ENCODE data around the gene CDAN1. TPM values are rescaled to one million over a fixed set of nuclear protein-coding genes. Genes with fewer than 3 reads are reported as not detected.
"Not testable (repeated sequence)": the region's sequence is repeated elsewhere in the genome, so short reads cannot be mapped to it uniquely, and the experiment has no call there.

CDAN1 gene
- total RNA-seq, 3 donors from 2014 or later, result 9.2 to 22.5 (median 11.7) TPM

- no peaks in the 10 kb centered on the region for H3K36me3 ChIP-seq (ENCODE audit: low read depth)
- TF ChIP-seq CTCF (IDR thresholded peaks at IDR 0.05), result no peak
- H3K4me1 ChIP-seq (ENCODE audit: low read depth), result no peaks in the 10 kb centered on the region
- H3K9me3 ChIP-seq, result no peaks in the 10 kb centered on the region
- H3K4me3 ChIP-seq, result no peak overlapping the region
- DNase-seq (no peak), ATAC-seq (no peak)
- intact Hi-C loops (cut with DNase I, micrococcal nuclease), result no loop called here
Observed at GRCh38 chr15:42691770-42692169, 45.2 kb downstream of the CDAN1 start.

GRCh38 chr15:42691308-42691707 lies 45.6 kb downstream of the CDAN1 start:
- no peaks in the 10 kb centered on the region for H3K9me3 ChIP-seq
- no peak overlapping the region for H3K4me3 ChIP-seq
- ATAC-seq, result no peak
- no peak for DNase-seq
- intact Hi-C loops (cut with DNase I, micrococcal nuclease), result no loop called here
- H3K4me1 ChIP-seq (ENCODE audit: low read depth), result no peaks in the 10 kb centered on the region
- H3K36me3 ChIP-seq (ENCODE audit: low read depth), result no peaks in the 10 kb centered on the region
- no peak for TF ChIP-seq CTCF (IDR thresholded peaks at IDR 0.05)

GRCh38 chr15:42688301-42688700 lies 48.6 kb downstream of the CDAN1 start:
- ATAC-seq, result no peak
- H3K36me3 ChIP-seq (ENCODE audit: low read depth), result no peaks in the 10 kb centered on the region
- H3K4me1 ChIP-seq (ENCODE audit: low read depth), result no peaks in the 10 kb centered on the region

GRCh38 chr15:42687740-42688139 lies 49.2 kb downstream of the CDAN1 start:
- Histone ChIP-seq H3K4me1 (ENCODE audit: low read depth) (no peaks in the 10 kb centered on the region), H3K36me3 (ENCODE audit: low read depth) (no peaks in the 10 kb centered on the region), H3K9me3 (no peaks in the 10 kb centered on the region), H3K4me3 (no peak overlapping the region)
- intact Hi-C loops (cut with DNase I, micrococcal nuclease), result no loop called here
- no peak for TF ChIP-seq CTCF (IDR thresholded peaks at IDR 0.05)
- ATAC-seq (no peak), DNase-seq (no peak)

More at GRCh38 chr15:42688301-42688700, 48.6 kb downstream of the CDAN1 start:
- intact Hi-C loops (cut with DNase I, micrococcal nuclease), result no loop called here
- H3K9me3 ChIP-seq, result no peaks in the 10 kb centered on the region
- DNase-seq, result no peak
- no peak overlapping the region for H3K4me3 ChIP-seq
- no peak for TF ChIP-seq CTCF (IDR thresholded peaks at IDR 0.05)

- H3K36me3 ChIP-seq (ENCODE audit: low read depth), result no peaks in the 10 kb centered on the region
- H3K4me1 ChIP-seq (ENCODE audit: low read depth), result no peaks in the 10 kb centered on the region
- no peak for TF ChIP-seq CTCF (IDR thresholded peaks at IDR 0.05)
- H3K9me3 ChIP-seq, result no peaks in the 10 kb centered on the region
- ATAC-seq (no peak), DNase-seq (no peak)
- intact Hi-C loops (cut with DNase I, micrococcal nuclease), result no loop called here
- no peak overlapping the region for H3K4me3 ChIP-seq
Observed at GRCh38 chr15:42686281-42686680, 50.6 kb downstream of the CDAN1 start.

GRCh38 chr15:42681119-42681518 lies 55.8 kb downstream of the CDAN1 start:
- intact Hi-C loops (cut with DNase I, micrococcal nuclease), result no loop called here
- H3K4me3 ChIP-seq, result no peak overlapping the region

GRCh38 chr15:42680142-42680482 lies 56.8 kb downstream of the CDAN1 start:
- H3K4me3 ChIP-seq; DNase-seq; H3K36me3 ChIP-seq (ENCODE audit: low read depth); ATAC-seq; intact Hi-C loops (cut with DNase I, micrococcal nuclease); H3K4me1 ChIP-seq (ENCODE audit: low read depth); H3K9me3 ChIP-seq: not testable (repeated sequence)

More at GRCh38 chr15:42681119-42681518, 55.8 kb downstream of the CDAN1 start:
- no peak for ATAC-seq
- TF ChIP-seq CTCF (IDR thresholded peaks at IDR 0.05), result no peak
- Histone ChIP-seq H3K36me3 (ENCODE audit: low read depth) (no peaks in the 10 kb centered on the region), H3K4me1 (ENCODE audit: low read depth) (no peaks in the 10 kb centered on the region), H3K9me3 (no peaks in the 10 kb centered on the region)
- no peak for DNase-seq
